HCT116 (cell line): ENCODE measurements around the gene TP53AIP1. TPM values are rescaled to one million over a fixed set of nuclear protein-coding genes. Genes with fewer than 3 reads are reported as not detected.

Experiments used
- ATAC-seq: fragments of 200-7000 bp; cut with Tn5 transposase; 2 replicates; pipeline ENCODE4 v1.9.1; 2020; ENCODE audit warnings: mild to moderate bottlenecking, moderate library complexity
- BruUV-seq: library from RNA; stranded (reverse); fragments of 400-500 nt; replicated peaks from 2 replicates; lab custom pipeline; 2021; lab: Mats Ljungman, UMichigan
- CTCF ChIA-PET: fragments of 300-600 bp; sonication (Branson Sonifier 250); formaldehyde crosslinking; loops from one replicate; lab custom pipeline; 2021; ENCODE audit warnings: antibody characterized with exemption; lab: Charles Lee
- POLR2A ChIA-PET: fragments of 300-600, 350-600 bp; sonication (Branson Sonifier 250); formaldehyde crosslinking; loops from one replicate; lab custom pipeline; 2021; ENCODE audit warnings: antibody characterized with exemption; lab: Charles Lee
- RAD21 ChIA-PET, 2 experiments: fragments of 300-600 bp; sonication (Branson Sonifier 250); formaldehyde crosslinking; loops; one replicate each; lab custom pipeline; 2023; ENCODE audit warnings: low total read pairs in 2 of 2; ENCODE audit not compliant: uncharacterized antibody in 2 of 2, unreplicated experiment in 2 of 2, low non-redundant PET in 1 of 2; lab: Charles Lee
- DNase-seq: peaks from one replicate; pipeline ENCODE4 v3.0.0-alpha.2; 2010; ENCODE audit warnings: low read depth, low spot score
- H2AFZ ChIP-seq: fragments of 200-600 bp; shearing (Covaris generic), sonication (generic); 2 replicates; pipeline ENCODE4 v1.6.1; 2017; ENCODE audit warnings: low read depth, mixed run types, mixed read lengths, antibody characterized with exemption, low read length; ENCODE audit not compliant: poor library complexity, severe bottlenecking
- H3K27ac ChIP-seq: 2 replicates; pipeline ENCODE4 v1.5.1; 2012; ENCODE audit warnings: low read depth, low read length
- H3K27me3 ChIP-seq: fragments of 200-600 bp; sonication (generic); 2 replicates; pipeline ENCODE4 v1.6.1; 2016; ENCODE audit warnings: mixed run types, low read length, mixed read lengths; ENCODE audit not compliant: insufficient read depth
- H3K36me3 ChIP-seq, 2 experiments: fragments of 200-500 bp in 1 of 2; fragments of 200-600 bp in 1 of 2; sonication (Bioruptor generic) in 1 of 2; sonication (generic) in 1 of 2; 2 replicates each; pipeline versions ENCODE4 v1.5.1 to v1.6.1; 2014 to 2016; ENCODE audit warnings: low read length in 2 of 2, inconsistent platforms in 1 of 2, mixed read lengths in 1 of 2, mixed run types in 1 of 2; ENCODE audit not compliant: insufficient read depth in 2 of 2, control insufficient read depth in 1 of 2
- H3K4me1 ChIP-seq, 2 experiments: fragments of 200-600 bp in 1 of 2; sonication (generic) in 1 of 2; 2 replicates each; pipeline versions ENCODE4 v1.5.1 to v1.6.1; 2012 to 2017; ENCODE audit warnings: low read length in 2 of 2, inconsistent platforms in 1 of 2, mild to moderate bottlenecking in 1 of 2, mixed read lengths in 1 of 2, mixed run types in 1 of 2, moderate library complexity in 1 of 2; ENCODE audit not compliant: insufficient read depth in 2 of 2, control insufficient read depth in 1 of 2
- H3K4me2 ChIP-seq: fragments of 200-600 bp; sonication (generic); 2 replicates; pipeline ENCODE4 v1.6.1; 2017; ENCODE audit warnings: mixed run types, low read length, mixed read lengths
- H3K4me3 ChIP-seq, 2 experiments: fragments of 200-600 bp in 1 of 2; sonication (generic) in 1 of 2; replicated peaks in 1 of 2; 2 replicates each; pipeline ENCODE4 v1.5.1; 2011 to 2016; ENCODE audit warnings: low read length in 2 of 2, control low read depth in 1 of 2, low read depth in 1 of 2, mild to moderate bottlenecking in 1 of 2, mixed read lengths in 1 of 2, mixed run types in 1 of 2
- H3K79me2 ChIP-seq: fragments of 200-600 bp; sonication (generic); 2 replicates; pipeline ENCODE4 v1.6.1; 2017; ENCODE audit warnings: mild to moderate bottlenecking, mixed run types, low read length, moderate library complexity, mixed read lengths; ENCODE audit not compliant: insufficient read depth
- H3K9ac ChIP-seq: fragments of 200-600 bp; sonication (generic); 2 replicates; pipeline ENCODE4 v1.6.1; 2016; ENCODE audit warnings: low read length, mixed read lengths
- H3K9me2 ChIP-seq: fragments of 200-600 bp; sonication (generic), shearing (Covaris generic); 2 replicates; pipeline ENCODE4 v1.6.1; 2017; ENCODE audit warnings: mixed run types, mild to moderate bottlenecking, moderate library complexity; ENCODE audit not compliant: insufficient read depth
- H3K9me3 ChIP-seq, 2 experiments: fragments of 200-500 bp in 1 of 2; fragments of 200-600 bp in 1 of 2; sonication (Bioruptor generic) in 1 of 2; sonication (generic) in 1 of 2; 2 replicates each; pipeline ENCODE4 v1.6.1; 2014 to 2017; ENCODE audit warnings: low read length in 2 of 2, mixed read lengths in 2 of 2, inconsistent platforms in 1 of 2, low read depth in 1 of 2, mild to moderate bottlenecking in 1 of 2, mixed run types in 1 of 2, moderate library complexity in 1 of 2; ENCODE audit not compliant: control insufficient read depth in 1 of 2, insufficient read depth in 1 of 2
- H4K20me1 ChIP-seq: fragments of 200-600 bp; sonication (generic), shearing (Covaris generic); 2 replicates; pipeline ENCODE4 v1.6.1; 2017; ENCODE audit warnings: mixed run types, mild to moderate bottlenecking, moderate library complexity; ENCODE audit not compliant: insufficient read depth
- ATF3 ChIP-seq: IDR thresholded peaks from 2 replicates; pipeline ENCODE4 v1.6.1; 2012
- CBX3 ChIP-seq: IDR thresholded peaks from 2 replicates; pipeline ENCODE4 v1.6.1; 2012; ENCODE audit warnings: low read depth
- EGR1 ChIP-seq: IDR thresholded peaks from 2 replicates; pipeline ENCODE4 v1.6.1; 2012; ENCODE audit warnings: low read depth
- ELF1 ChIP-seq: IDR thresholded peaks from 2 replicates; pipeline ENCODE4 v1.6.1; 2012; ENCODE audit warnings: low read depth, borderline replicate concordance
- EZH2phosphoT487 ChIP-seq: fragments of 200-600 bp; IDR thresholded peaks from 2 replicates; pipeline ENCODE4 v1.6.1; 2018; ENCODE audit warnings: antibody characterized with exemption, borderline replicate concordance
- JUND ChIP-seq: IDR thresholded peaks from 2 replicates; pipeline ENCODE4 v1.6.1; 2012
- POLR2AphosphoS5 ChIP-seq: IDR thresholded peaks from 2 replicates; pipeline ENCODE4 v1.6.1; 2011; ENCODE audit warnings: mild to moderate bottlenecking, low read depth, low read length, moderate library complexity
- SIN3A ChIP-seq: IDR thresholded peaks from 2 replicates; pipeline ENCODE4 v1.6.1; 2012; ENCODE audit warnings: low read depth
- TCF7L2 ChIP-seq: IDR thresholded peaks from 2 replicates; pipeline ENCODE4 v1.7.0; 2011; ENCODE audit warnings: borderline replicate concordance, inconsistent platforms; ENCODE audit not compliant: insufficient read depth, insufficient read length; ENCODE audit errors: extremely low read depth
- YY1 ChIP-seq: IDR thresholded peaks from 2 replicates; pipeline ENCODE4 v1.6.1; 2011; ENCODE audit warnings: low read length, low read depth, moderate library complexity, mild to moderate bottlenecking; ENCODE audit not compliant: insufficient replicate concordance; ENCODE audit errors: extremely low read depth
- ZBTB33 ChIP-seq: IDR thresholded peaks from 2 replicates; pipeline ENCODE4 v1.6.1; 2011; ENCODE audit warnings: mild to moderate bottlenecking, low read length, moderate library complexity; ENCODE audit not compliant: insufficient replicate concordance; ENCODE audit errors: extremely low read depth
- ZFX ChIP-seq: fragments of 450-650 bp; IDR thresholded peaks from 2 replicates; pipeline ENCODE4 v1.6.1; 2017
- ZNF274 ChIP-seq: fragments of 200-500 bp; sonication (Bioruptor generic); IDR thresholded peaks from 2 replicates; pipeline ENCODE4 v1.6.1; 2014; ENCODE audit warnings: mild to moderate bottlenecking, low read depth, low read length, inconsistent platforms
- intact Hi-C: fragments of 100-400 bp; cut with micrococcal nuclease; formaldehyde crosslinking; loops from 2 replicates; pipeline ENCODE4 v1.10.0; 2022
- total RNA-seq: library from RNA; stranded (reverse); gene quantifications from one replicate; pipeline ENCODE4 v1.2.1, GENCODE V29; 2021; ENCODE audit not compliant: unreplicated experiment
- TF ChIP-seq, protein P1 (sequence below), 3 experiments: fragments of 200-600 bp in 1 of 3; sonication (generic) in 1 of 3; IDR thresholded peaks in 2 of 3; conservative IDR thresholded peaks in 1 of 3; 2 replicates each; pipeline ENCODE4 v1.5.1; 2012 to 2017; ENCODE audit warnings: low read depth in 2 of 3, low read length in 2 of 3, antibody characterized with exemption in 1 of 3, borderline replicate concordance in 1 of 3, control low read depth in 1 of 3, mild to moderate bottlenecking in 1 of 3, mixed read lengths in 1 of 3, mixed run types in 1 of 3, moderate library complexity in 1 of 3; ENCODE audit not compliant: insufficient read depth in 1 of 3
- TF ChIP-seq, protein P2 (sequence below): IDR thresholded peaks from 2 replicates; pipeline ENCODE4 v1.6.1; 2012; ENCODE audit warnings: low read depth

Gene TP53AIP1
- total RNA-seq, 1 experiment from 2014 or later: 0.15 TPM

GRCh38 chr11:128928400-128928799 lies 14.3 kb downstream of the TP53AIP1 start:
- H3K4me2 ChIP-seq: no peak overlapping the region
- no peak overlapping the region for H3K9ac ChIP-seq
- no peaks in the 10 kb centered on the region for H3K9me3 ChIP-seq
- ATAC-seq (no peak), DNase-seq (no peak)
- no peak overlapping the region for H3K4me3 ChIP-seq
- H3K79me2 ChIP-seq: no peaks in the 10 kb centered on the region
- H3K27me3 ChIP-seq: no peaks in the 10 kb centered on the region
- no peaks in the 10 kb centered on the region for H3K36me3 ChIP-seq
- no peaks in the 10 kb centered on the region for H3K4me1 ChIP-seq
- BruUV-seq: no TSS peak
- no peaks in the 10 kb centered on the region for H4K20me1 ChIP-seq
- CTCF ChIA-PET: interaction anchor here (0.6 to 0.8 kb wide), 2 partner anchors 22 to 62 kb away, joined by 3 read pairs; no protein-coding TSS in a partner anchor
- intact Hi-C loops: no loop called here
- no peaks in the 10 kb centered on the region for H3K9me2 ChIP-seq
- no peak overlapping the region for H3K27ac ChIP-seq
- TF ChIP-seq, protein P1, sequence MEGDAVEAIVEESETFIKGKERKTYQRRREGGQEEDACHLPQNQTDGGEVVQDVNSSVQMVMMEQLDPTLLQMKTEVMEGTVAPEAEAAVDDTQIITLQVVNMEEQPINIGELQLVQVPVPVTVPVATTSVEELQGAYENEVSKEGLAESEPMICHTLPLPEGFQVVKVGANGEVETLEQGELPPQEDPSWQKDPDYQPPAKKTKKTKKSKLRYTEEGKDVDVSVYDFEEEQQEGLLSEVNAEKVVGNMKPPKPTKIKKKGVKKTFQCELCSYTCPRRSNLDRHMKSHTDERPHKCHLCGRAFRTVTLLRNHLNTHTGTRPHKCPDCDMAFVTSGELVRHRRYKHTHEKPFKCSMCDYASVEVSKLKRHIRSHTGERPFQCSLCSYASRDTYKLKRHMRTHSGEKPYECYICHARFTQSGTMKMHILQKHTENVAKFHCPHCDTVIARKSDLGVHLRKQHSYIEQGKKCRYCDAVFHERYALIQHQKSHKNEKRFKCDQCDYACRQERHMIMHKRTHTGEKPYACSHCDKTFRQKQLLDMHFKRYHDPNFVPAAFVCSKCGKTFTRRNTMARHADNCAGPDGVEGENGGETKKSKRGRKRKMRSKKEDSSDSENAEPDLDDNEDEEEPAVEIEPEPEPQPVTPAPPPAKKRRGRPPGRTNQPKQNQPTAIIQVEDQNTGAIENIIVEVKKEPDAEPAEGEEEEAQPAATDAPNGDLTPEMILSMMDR (IDR thresholded peaks at IDR 0.05 in 2 of 3, conservative IDR thresholded peaks at IDR 0.05 in 1 of 3; ENCODE audit: borderline replicate concordance in 1 of 3, insufficient read depth in 1 of 3, low read depth in 2 of 3, low read length in 2 of 3): no peak
- TF ChIP-seq YY1: no peak
- no peak for TF ChIP-seq ZNF274
- TF ChIP-seq EGR1: no peak
- TF ChIP-seq CBX3: no peak
- no peak for TF ChIP-seq TCF7L2
- no peak for TF ChIP-seq ELF1
- no peak for TF ChIP-seq JUND
- TF ChIP-seq ZBTB33: no peak
- TF ChIP-seq SIN3A: no peak
- TF ChIP-seq, protein P2, sequence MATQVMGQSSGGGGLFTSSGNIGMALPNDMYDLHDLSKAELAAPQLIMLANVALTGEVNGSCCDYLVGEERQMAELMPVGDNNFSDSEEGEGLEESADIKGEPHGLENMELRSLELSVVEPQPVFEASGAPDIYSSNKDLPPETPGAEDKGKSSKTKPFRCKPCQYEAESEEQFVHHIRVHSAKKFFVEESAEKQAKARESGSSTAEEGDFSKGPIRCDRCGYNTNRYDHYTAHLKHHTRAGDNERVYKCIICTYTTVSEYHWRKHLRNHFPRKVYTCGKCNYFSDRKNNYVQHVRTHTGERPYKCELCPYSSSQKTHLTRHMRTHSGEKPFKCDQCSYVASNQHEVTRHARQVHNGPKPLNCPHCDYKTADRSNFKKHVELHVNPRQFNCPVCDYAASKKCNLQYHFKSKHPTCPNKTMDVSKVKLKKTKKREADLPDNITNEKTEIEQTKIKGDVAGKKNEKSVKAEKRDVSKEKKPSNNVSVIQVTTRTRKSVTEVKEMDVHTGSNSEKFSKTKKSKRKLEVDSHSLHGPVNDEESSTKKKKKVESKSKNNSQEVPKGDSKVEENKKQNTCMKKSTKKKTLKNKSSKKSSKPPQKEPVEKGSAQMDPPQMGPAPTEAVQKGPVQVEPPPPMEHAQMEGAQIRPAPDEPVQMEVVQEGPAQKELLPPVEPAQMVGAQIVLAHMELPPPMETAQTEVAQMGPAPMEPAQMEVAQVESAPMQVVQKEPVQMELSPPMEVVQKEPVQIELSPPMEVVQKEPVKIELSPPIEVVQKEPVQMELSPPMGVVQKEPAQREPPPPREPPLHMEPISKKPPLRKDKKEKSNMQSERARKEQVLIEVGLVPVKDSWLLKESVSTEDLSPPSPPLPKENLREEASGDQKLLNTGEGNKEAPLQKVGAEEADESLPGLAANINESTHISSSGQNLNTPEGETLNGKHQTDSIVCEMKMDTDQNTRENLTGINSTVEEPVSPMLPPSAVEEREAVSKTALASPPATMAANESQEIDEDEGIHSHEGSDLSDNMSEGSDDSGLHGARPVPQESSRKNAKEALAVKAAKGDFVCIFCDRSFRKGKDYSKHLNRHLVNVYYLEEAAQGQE: no peak
- TF ChIP-seq ZFX: no peak
- TF ChIP-seq ATF3: no peak
- no peak for TF ChIP-seq POLR2AphosphoS5
- no peak for TF ChIP-seq EZH2phosphoT487
- TF ChIP-seq, all 23 proteins: peak for 0
- H2AFZ ChIP-seq: no peak overlapping the region
- ChIA-PET POLR2A (no interaction called here), RAD21 (no interaction called here)
